ENCODE measurements around the gene BAX.

BAX gene

DNA sequence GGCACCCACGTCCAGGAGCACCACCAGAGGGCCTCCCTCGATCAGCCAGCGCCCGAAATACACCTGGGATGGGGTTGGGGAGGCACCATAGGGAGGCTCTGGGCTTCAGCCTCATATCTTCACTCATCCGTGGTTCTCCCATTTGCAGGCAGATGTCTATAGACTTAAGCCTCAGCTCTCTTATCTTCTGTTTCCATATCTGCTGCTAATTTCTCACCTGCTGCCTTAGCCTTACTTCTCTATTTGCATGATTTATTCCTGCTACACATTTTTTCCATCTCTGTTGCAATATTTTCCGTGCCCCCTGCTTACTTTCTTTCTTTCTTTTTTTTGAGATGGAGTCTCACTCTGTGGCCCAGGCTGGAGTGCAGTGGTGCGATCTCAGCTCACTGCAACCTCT is 32.6 kb downstream of the BAX start:
- no peak for DNase-seq (ENCODE audit: low read depth)

DNA sequence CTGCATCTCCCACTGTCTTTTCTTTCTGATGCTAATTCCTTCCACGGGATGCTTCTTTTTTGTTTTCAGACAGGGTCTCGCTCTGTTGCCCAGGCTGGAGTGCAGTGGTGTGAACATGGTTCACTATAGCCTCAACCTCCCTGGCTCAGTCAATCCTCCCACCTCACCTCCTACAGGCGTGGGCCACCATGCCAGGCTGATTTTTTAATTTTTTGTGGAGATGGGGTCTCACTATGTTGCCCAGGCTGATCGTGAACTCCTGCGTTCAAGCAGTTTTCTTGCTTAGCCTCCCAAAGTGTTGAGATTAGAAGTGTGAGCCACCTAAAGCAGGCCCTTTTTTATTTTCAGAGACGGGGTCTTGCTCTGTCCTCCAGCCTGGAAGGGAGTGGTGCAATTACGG is 33.6 kb downstream of the BAX start:
- no peak for DNase-seq (ENCODE audit: low read depth)

- DNase-seq (ENCODE audit: low read depth): no peak
Measured at GRCh38 chr19:48988860-48989259, 34.2 kb downstream of the BAX start.

GRCh38 chr19:48989701-48990291 is 35.1 kb downstream of the BAX start:
- DNase-seq (ENCODE audit: low read depth): no peak

DNA sequence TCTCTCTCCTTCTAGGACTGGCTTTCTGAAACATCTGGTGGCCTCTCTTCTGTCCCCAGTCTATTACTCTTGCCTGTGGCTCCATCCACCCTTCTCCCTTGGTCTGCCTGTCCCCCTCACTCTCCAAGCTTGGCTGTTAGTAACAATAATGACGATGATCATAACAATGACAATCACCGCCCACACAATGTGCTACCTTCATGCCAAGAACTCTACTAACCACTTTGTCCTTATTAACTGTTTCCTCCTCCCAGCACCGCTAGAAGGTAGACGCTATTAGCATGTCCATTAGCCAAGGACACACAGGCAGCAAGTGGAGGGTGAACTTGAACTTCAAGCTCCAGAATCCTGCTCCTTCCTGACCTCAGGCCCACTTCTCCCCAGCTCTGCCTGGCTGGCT is 35.7 kb downstream of the BAX start:
- no peak for DNase-seq (ENCODE audit: low read depth)

DNA sequence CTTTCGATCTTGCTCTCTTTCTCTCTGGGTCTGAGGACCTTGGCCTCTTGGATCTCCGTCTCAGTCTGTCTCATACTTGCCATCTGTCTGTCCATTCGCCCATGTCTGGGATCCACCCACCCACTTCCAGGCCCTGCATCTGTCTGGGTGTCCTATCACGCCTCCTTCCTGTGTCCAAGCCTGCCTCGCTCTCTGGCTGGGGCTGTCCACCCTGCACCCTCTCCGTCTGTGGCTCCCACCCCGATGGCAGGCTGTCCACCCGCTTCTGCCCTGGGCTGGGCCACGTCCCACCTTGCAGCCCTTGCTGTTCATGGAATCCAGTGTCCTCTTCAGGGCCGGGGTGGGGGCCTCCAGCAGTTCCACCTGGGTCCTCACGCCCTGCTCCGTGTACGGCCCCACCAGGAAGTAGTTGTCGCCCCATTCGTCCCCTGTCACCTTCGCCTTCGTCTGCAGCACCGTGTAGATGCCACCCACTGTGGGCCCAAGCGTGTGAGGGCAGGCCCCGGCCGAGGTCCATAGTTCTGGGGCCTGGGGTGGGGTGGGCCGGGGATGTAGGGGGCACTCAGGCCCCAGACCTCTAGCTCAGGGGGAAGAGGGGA is 36.4 kb downstream of the BAX start:
- DNase-seq (ENCODE audit: low read depth): no peak

DNA sequence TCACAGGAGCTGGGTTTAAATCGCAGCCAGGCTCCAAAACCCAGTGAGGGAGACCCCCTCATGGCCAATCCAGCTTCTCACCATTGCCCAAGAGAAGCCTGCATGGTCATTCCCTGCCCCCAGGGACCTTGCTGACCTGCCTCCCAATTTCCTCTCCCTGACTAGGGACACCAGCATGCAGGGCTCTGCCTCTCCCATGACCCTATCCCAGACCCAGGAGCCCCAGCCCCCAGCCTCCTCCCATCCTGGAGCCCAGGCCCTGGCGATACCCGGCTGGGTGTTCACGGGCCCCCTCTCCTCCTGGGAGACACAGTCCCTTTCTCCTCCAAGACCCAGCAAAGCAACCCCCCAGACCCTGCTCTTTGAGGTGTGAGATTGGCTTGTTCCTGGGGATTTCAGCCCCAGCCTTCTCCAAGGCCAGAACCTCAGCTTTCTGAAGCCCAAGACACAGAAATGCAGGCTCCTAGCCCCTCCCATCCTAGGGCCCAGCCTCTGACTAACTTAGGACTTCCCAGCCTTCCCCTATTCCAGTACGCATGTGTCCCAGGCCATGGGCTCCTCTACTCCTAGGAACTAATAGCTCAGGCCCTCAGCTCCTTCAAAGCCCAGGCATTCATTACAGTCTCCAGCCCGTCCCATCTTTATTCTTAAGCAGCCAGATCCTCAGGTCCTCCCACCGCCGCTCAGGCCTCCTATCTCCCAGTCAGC is 37.4 kb downstream of the BAX start:
- no peak for DNase-seq (ENCODE audit: low read depth)

GRCh38 chr19:48992581-48993174 is 38.0 kb downstream of the BAX start:
- DNase-seq (ENCODE audit: low read depth): peak; percentile 10

DNA sequence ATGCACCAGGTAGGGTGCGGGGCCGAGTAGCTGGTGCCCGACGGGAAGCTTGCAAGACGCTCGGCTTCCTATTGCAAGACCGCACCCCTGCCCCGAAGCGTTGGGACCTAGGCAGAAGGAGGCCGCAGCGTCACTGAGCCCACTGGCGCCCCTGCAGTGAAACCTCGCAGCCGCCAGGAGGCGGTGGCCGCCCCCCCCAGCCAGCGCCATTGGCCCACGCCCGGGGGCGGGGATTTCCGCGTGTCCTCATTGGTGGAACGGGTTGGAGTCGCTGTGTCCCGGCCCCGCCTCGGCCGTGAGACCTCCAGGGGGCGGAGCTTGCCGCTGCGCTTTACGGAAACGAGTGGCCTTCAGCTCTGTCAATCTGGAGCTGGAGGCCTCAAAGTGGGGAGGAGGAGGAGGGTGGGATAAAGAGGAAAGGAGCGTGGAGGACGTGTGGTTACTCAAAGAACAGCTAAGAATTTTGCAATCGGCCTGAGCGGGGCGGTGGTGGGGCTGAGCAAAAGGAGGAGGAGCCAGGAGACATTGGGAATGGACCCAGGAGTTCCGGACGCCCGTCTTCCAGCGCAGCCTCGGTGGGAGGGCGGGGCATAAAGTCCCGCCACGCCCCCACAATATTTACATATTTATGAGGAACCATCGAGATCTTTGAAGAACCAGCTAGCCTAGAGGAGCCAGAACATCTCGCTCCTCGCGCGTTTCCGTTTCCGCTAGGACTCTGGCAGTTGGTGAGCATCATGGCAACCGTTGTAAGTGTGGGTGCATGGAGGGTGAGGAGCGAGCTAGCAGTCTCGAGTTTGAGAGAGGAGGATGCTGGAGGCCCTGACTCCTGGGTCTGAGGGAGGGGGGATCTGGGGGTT is 38.7 kb downstream of the BAX start, which contains the start of the genes GYS1 and RUVBL2:
Gene GYS1, minus strand, starts transcription at position 135 of the 860 bp plus-strand sequence. CDS start 197 bp downstream, outside the sequence.
Gene RUVBL2, plus strand, starts transcription at position 713 of the 860 bp plus-strand sequence. Its CDS starts 25 bp downstream, at position 738.
- DNase-seq (ENCODE audit: low read depth): peak; percentile 99

- DNase-seq (ENCODE audit: low read depth): no peak
Measured at GRCh38 chr19:48994035-48994386, 39.3 kb downstream of the BAX start.

DNA sequence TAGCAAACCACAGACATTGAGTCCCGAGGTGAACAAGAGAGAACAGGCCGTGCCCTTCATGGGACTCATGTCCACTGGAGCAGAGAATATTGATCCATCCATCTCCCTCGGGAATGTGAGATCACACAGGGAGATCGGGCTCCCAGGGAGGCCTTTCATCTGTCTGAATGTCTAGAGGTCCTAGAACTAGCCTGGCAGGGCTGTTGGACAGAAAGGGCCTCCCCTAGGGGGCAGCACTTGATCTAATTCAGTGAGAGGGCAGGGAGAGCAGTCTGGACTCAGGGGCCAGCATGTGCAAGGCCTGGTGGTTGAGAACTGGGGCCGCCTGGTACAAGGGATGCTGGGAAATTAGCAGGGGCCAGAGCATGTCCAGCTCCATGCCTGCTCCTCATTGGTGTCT is 43.3 kb downstream of the BAX start:
- peak; percentile 36 for DNase-seq (ENCODE audit: low read depth)

- DNase-seq (ENCODE audit: low read depth): peak; percentile 55
Measured at GRCh38 chr19:48999481-49000325, 45.0 kb downstream of the BAX start.

GRCh38 chr19:49004133-49004532 is 49.5 kb downstream of the BAX start:
- DNase-seq (ENCODE audit: low read depth): no peak

- no peak for DNase-seq (ENCODE audit: low read depth)
Measured at GRCh38 chr19:49004964-49005614, 50.4 kb downstream of the BAX start.

DNA sequence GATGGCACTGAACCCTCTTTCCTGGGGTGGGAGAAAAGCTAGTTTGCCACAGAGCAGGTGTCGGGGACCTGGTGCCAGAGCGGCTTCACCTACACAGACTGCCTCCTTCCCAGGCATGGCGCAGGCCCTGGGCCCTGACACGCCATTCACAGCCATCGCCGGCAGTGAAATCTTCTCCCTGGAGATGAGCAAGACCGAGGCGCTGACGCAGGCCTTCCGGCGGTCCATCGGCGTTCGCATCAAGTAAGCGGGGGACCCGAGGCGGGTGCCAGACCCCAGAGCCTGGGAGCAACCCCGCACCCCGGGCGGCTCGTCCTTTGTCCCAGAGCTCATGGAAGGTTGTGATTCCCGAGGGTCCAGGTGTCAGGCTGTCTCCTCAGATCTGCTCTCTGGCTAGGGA is 52.2 kb downstream of the BAX start:
- no peak for DNase-seq (ENCODE audit: low read depth)

DNA sequence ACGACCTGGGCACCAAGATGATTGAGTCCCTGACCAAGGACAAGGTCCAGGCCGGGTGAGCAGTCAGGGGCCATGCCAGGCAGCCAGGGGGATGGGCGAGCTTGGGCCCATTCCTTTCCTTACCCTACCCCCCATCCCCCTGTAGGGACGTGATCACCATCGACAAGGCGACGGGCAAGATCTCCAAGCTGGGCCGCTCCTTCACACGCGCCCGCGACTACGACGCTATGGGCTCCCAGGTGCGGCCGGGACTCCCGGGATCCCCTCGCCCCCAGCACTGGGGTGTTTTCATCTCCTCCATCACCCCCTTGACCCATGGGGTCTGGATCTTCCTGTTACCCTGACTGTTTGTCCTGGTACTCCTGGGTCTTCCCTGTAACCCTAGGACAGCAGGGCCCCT is 55.2 kb downstream of the BAX start:
- DNase-seq (ENCODE audit: low read depth): no peak

GRCh38 chr19:49010453-49010852 is 55.8 kb downstream of the BAX start:
- no peak for DNase-seq (ENCODE audit: low read depth)

DNA sequence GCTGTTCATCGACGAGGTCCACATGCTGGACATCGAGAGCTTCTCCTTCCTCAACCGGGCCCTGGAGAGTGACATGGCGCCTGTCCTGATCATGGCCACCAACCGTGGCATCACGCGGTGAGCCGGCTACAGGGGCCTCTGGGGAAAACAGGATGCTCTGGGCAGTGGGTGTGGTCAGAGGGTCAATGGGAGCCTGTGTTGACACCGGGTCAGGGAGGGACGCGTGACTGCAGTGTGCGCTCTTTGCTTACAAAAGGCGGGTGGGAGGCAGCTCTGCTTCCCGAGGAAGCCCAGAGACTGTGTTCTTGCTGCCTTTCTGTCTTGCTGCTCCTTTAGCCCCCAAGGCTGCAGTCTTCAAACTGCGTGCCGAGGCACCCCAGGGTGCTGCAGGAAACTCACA is 56.5 kb downstream of the BAX start:
- DNase-seq (ENCODE audit: low read depth): no peak
